ENCODE results near the gene SH3PXD2A. TPM values are rescaled to one million over a fixed set of nuclear protein-coding genes. Genes with fewer than 3 reads are reported as not detected.

The SH3PXD2A gene
- total RNA-seq, 1 donor from 2014 or later = 30.3 TPM

- H3K27ac ChIP-seq (ENCODE audit: low read depth, low read length) = no peak overlapping the region
- peaks cover 18 to 39% (median 33%) of the 10 kb centered on the region in 3 donors for H3K4me1 ChIP-seq (ENCODE audit: control insufficient read depth in 3 of 3, insufficient read depth in 3 of 3, low read length in 3 of 3)
- H3K36me3 ChIP-seq (ENCODE audit: control insufficient read depth in 3 of 3, insufficient read depth in 3 of 3, low read length in 3 of 3) = peaks cover 23 to 46% (median 41%) of the 10 kb centered on the region in 3 donors
- no peaks in the 10 kb centered on the region for H3K9me3 ChIP-seq (ENCODE audit: control insufficient read depth in 3 of 3, low read length in 3 of 3)
- no peaks in the 10 kb centered on the region for H3K27me3 ChIP-seq (ENCODE audit: control insufficient read depth in 3 of 3, insufficient read depth in 3 of 3, low read length in 3 of 3)
- H3K4me3 ChIP-seq (ENCODE audit: low read length in 3 of 3) = no peak overlapping the region
- H3K9ac ChIP-seq (ENCODE audit: low read depth in 1 of 3, low read length in 3 of 3) = no peak overlapping the region
These were observed 24.5 kb upstream of the SH3PXD2A start for GRCh38 chr10:103879831-103880230.

- H3K4me3 ChIP-seq (ENCODE audit: low read length in 3 of 3) = no peak overlapping the region
- no peaks in the 10 kb centered on the region for H3K27me3 ChIP-seq (ENCODE audit: control insufficient read depth in 3 of 3, insufficient read depth in 3 of 3, low read length in 3 of 3)
- H3K9ac ChIP-seq (ENCODE audit: low read depth in 1 of 3, low read length in 3 of 3) = no peak overlapping the region
- no peaks in the 10 kb centered on the region for H3K9me3 ChIP-seq (ENCODE audit: control insufficient read depth in 3 of 3, low read length in 3 of 3)
- no peak overlapping the region for H3K27ac ChIP-seq (ENCODE audit: low read depth, low read length)
- peaks cover 23 to 46% (median 41%) of the 10 kb centered on the region in 3 donors for H3K36me3 ChIP-seq (ENCODE audit: control insufficient read depth in 3 of 3, insufficient read depth in 3 of 3, low read length in 3 of 3)
- peaks cover 17 to 39% (median 29%) of the 10 kb centered on the region in 3 donors for H3K4me1 ChIP-seq (ENCODE audit: control insufficient read depth in 3 of 3, insufficient read depth in 3 of 3, low read length in 3 of 3)
These were observed 24.0 kb upstream of the SH3PXD2A start for GRCh38 chr10:103879409-103879808.

GRCh38 chr10:103877861-103878260 is 22.5 kb upstream of the SH3PXD2A start:
- H3K27me3 ChIP-seq (ENCODE audit: control insufficient read depth in 3 of 3, insufficient read depth in 3 of 3, low read length in 3 of 3) = no peaks in the 10 kb centered on the region
- peaks cover 17 to 39% (median 28%) of the 10 kb centered on the region in 3 donors for H3K4me1 ChIP-seq (ENCODE audit: control insufficient read depth in 3 of 3, insufficient read depth in 3 of 3, low read length in 3 of 3)
- no peak overlapping the region for H3K4me3 ChIP-seq (ENCODE audit: low read length in 3 of 3)
- H3K36me3 ChIP-seq (ENCODE audit: control insufficient read depth in 3 of 3, insufficient read depth in 3 of 3, low read length in 3 of 3) = peaks cover 23 to 46% (median 43%) of the 10 kb centered on the region in 3 donors
- no peak overlapping the region for H3K27ac ChIP-seq (ENCODE audit: low read depth, low read length)
- no peaks in the 10 kb centered on the region for H3K9me3 ChIP-seq (ENCODE audit: control insufficient read depth in 3 of 3, low read length in 3 of 3)
- H3K9ac ChIP-seq (ENCODE audit: low read depth in 1 of 3, low read length in 3 of 3) = no peak overlapping the region

- H3K36me3 ChIP-seq (ENCODE audit: control insufficient read depth in 3 of 3, insufficient read depth in 3 of 3, low read length in 3 of 3) = peaks cover 11 to 31% (median 26%) of the 10 kb centered on the region in 3 donors
These were observed 20.8 kb upstream of the SH3PXD2A start for GRCh38 chr10:103876155-103876554.

GRCh38 chr10:103874730-103875129 is 19.4 kb upstream of the SH3PXD2A start:
- Histone ChIP-seq H3K9ac (ENCODE audit: low read depth in 1 of 3, low read length in 3 of 3) (no peak overlapping the region), H3K36me3 (ENCODE audit: control insufficient read depth in 3 of 3, insufficient read depth in 3 of 3, low read length in 3 of 3) (peaks cover 8 to 18% (median 17%) of the 10 kb centered on the region in 3 donors), H3K27ac (ENCODE audit: low read depth, low read length) (no peak overlapping the region), H3K4me1 (ENCODE audit: control insufficient read depth in 3 of 3, insufficient read depth in 3 of 3, low read length in 3 of 3) (peaks cover 0 to 14% (median 13%) of the 10 kb centered on the region in 3 donors), H3K27me3 (ENCODE audit: control insufficient read depth in 3 of 3, insufficient read depth in 3 of 3, low read length in 3 of 3) (no peaks in the 10 kb centered on the region), H3K9me3 (ENCODE audit: control insufficient read depth in 3 of 3, low read length in 3 of 3) (no peaks in the 10 kb centered on the region), H3K4me3 (ENCODE audit: low read length in 3 of 3) (no peak overlapping the region)

More at GRCh38 chr10:103876155-103876554, 20.8 kb upstream of the SH3PXD2A start:
- Histone ChIP-seq H3K27ac (ENCODE audit: low read depth, low read length) (no peak overlapping the region), H3K9ac (ENCODE audit: low read depth in 1 of 3, low read length in 3 of 3) (no peak overlapping the region), H3K9me3 (ENCODE audit: control insufficient read depth in 3 of 3, low read length in 3 of 3) (no peaks in the 10 kb centered on the region), H3K4me3 (ENCODE audit: low read length in 3 of 3) (no peak overlapping the region), H3K27me3 (ENCODE audit: control insufficient read depth in 3 of 3, insufficient read depth in 3 of 3, low read length in 3 of 3) (no peaks in the 10 kb centered on the region), H3K4me1 (ENCODE audit: control insufficient read depth in 3 of 3, insufficient read depth in 3 of 3, low read length in 3 of 3) (peaks cover 7 to 25% (median 22%) of the 10 kb centered on the region in 3 donors)

- Histone ChIP-seq H3K4me3 (ENCODE audit: low read length in 3 of 3) (no peak overlapping the region), H3K36me3 (ENCODE audit: control insufficient read depth in 3 of 3, insufficient read depth in 3 of 3, low read length in 3 of 3) (peaks cover 0 to 6% (median 2%) of the 10 kb centered on the region in 3 donors), H3K27me3 (ENCODE audit: control insufficient read depth in 3 of 3, insufficient read depth in 3 of 3, low read length in 3 of 3) (no peaks in the 10 kb centered on the region), H3K27ac (ENCODE audit: low read depth, low read length) (no peak overlapping the region), H3K9me3 (ENCODE audit: control insufficient read depth in 3 of 3, low read length in 3 of 3) (no peaks in the 10 kb centered on the region), H3K4me1 (ENCODE audit: control insufficient read depth in 3 of 3, insufficient read depth in 3 of 3, low read length in 3 of 3) (peaks cover 0 to 8% (median 0%) of the 10 kb centered on the region in 3 donors), H3K9ac (ENCODE audit: low read depth in 1 of 3, low read length in 3 of 3) (peak overlapping the region in 1 of 3 donors; percentile 1)
These were observed 17.0 kb upstream of the SH3PXD2A start for GRCh38 chr10:103872137-103872931.

GRCh38 chr10:103871006-103871405 is 15.6 kb upstream of the SH3PXD2A start:
- H3K27me3 ChIP-seq (ENCODE audit: control insufficient read depth in 3 of 3, insufficient read depth in 3 of 3, low read length in 3 of 3) = no peaks in the 10 kb centered on the region
- H3K4me1 ChIP-seq (ENCODE audit: control insufficient read depth in 3 of 3, insufficient read depth in 3 of 3, low read length in 3 of 3) = peaks cover 0 to 8% (median 0%) of the 10 kb centered on the region in 3 donors
- H3K27ac ChIP-seq (ENCODE audit: low read depth, low read length) = no peak overlapping the region
- H3K9ac ChIP-seq (ENCODE audit: low read depth in 1 of 3, low read length in 3 of 3) = no peak overlapping the region
- no peak overlapping the region for H3K4me3 ChIP-seq (ENCODE audit: low read length in 3 of 3)
- peaks cover 0 to 4% (median 2%) of the 10 kb centered on the region in 3 donors for H3K36me3 ChIP-seq (ENCODE audit: control insufficient read depth in 3 of 3, insufficient read depth in 3 of 3, low read length in 3 of 3)
- no peaks in the 10 kb centered on the region for H3K9me3 ChIP-seq (ENCODE audit: control insufficient read depth in 3 of 3, low read length in 3 of 3)

GRCh38 chr10:103870516-103870915 is 15.1 kb upstream of the SH3PXD2A start:
- Histone ChIP-seq H3K36me3 (ENCODE audit: control insufficient read depth in 3 of 3, insufficient read depth in 3 of 3, low read length in 3 of 3) (peaks cover 0 to 4% (median 2%) of the 10 kb centered on the region in 3 donors), H3K27me3 (ENCODE audit: control insufficient read depth in 3 of 3, insufficient read depth in 3 of 3, low read length in 3 of 3) (no peaks in the 10 kb centered on the region), H3K4me3 (ENCODE audit: low read length in 3 of 3) (no peak overlapping the region), H3K9me3 (ENCODE audit: control insufficient read depth in 3 of 3, low read length in 3 of 3) (no peaks in the 10 kb centered on the region), H3K9ac (ENCODE audit: low read depth in 1 of 3, low read length in 3 of 3) (no peak overlapping the region), H3K4me1 (ENCODE audit: control insufficient read depth in 3 of 3, insufficient read depth in 3 of 3, low read length in 3 of 3) (peaks cover 0 to 8% (median 0%) of the 10 kb centered on the region in 3 donors), H3K27ac (ENCODE audit: low read depth, low read length) (no peak overlapping the region)

- H3K4me3 ChIP-seq (ENCODE audit: low read length in 3 of 3) = no peak overlapping the region
- peaks cover 0 to 4% (median 2%) of the 10 kb centered on the region in 3 donors for H3K36me3 ChIP-seq (ENCODE audit: control insufficient read depth in 3 of 3, insufficient read depth in 3 of 3, low read length in 3 of 3)
- peaks cover 0 to 8% (median 0%) of the 10 kb centered on the region in 3 donors for H3K4me1 ChIP-seq (ENCODE audit: control insufficient read depth in 3 of 3, insufficient read depth in 3 of 3, low read length in 3 of 3)
- peaks cover 0 to 3% (median 0%) of the 10 kb centered on the region in 3 donors for H3K9me3 ChIP-seq (ENCODE audit: control insufficient read depth in 3 of 3, low read length in 3 of 3)
- no peaks in the 10 kb centered on the region for H3K27me3 ChIP-seq (ENCODE audit: control insufficient read depth in 3 of 3, insufficient read depth in 3 of 3, low read length in 3 of 3)
- no peak overlapping the region for H3K9ac ChIP-seq (ENCODE audit: low read depth in 1 of 3, low read length in 3 of 3)
- no peak overlapping the region for H3K27ac ChIP-seq (ENCODE audit: low read depth, low read length)
These were observed 14.0 kb upstream of the SH3PXD2A start for GRCh38 chr10:103869336-103869735.

- Histone ChIP-seq H3K27me3 (ENCODE audit: control insufficient read depth in 3 of 3, insufficient read depth in 3 of 3, low read length in 3 of 3) (no peaks in the 10 kb centered on the region), H3K4me1 (ENCODE audit: control insufficient read depth in 3 of 3, insufficient read depth in 3 of 3, low read length in 3 of 3) (peaks cover 0 to 8% (median 0%) of the 10 kb centered on the region in 3 donors), H3K27ac (ENCODE audit: low read depth, low read length) (no peak overlapping the region), H3K36me3 (ENCODE audit: control insufficient read depth in 3 of 3, insufficient read depth in 3 of 3, low read length in 3 of 3) (peaks cover 0 to 2% (median 2%) of the 10 kb centered on the region in 3 donors), H3K4me3 (ENCODE audit: low read length in 3 of 3) (no peak overlapping the region), H3K9me3 (ENCODE audit: control insufficient read depth in 3 of 3, low read length in 3 of 3) (peaks cover 0 to 3% (median 0%) of the 10 kb centered on the region in 3 donors), H3K9ac (ENCODE audit: low read depth in 1 of 3, low read length in 3 of 3) (no peak overlapping the region)
These were observed 12.8 kb upstream of the SH3PXD2A start for GRCh38 chr10:103868200-103868599.
